NCI-H1930 (cell line): ENCODE measurements around the gene MMP2.
A peak's percentile ranks its signal among the peaks of the same experiment; 100 is the strongest.

Experiments used
- DNase-seq, 2 experiments: peaks; one replicate each; lab custom pipeline; 2025; lab: John Stamatoyannopoulos, UW

The MMP2 gene

DNA sequence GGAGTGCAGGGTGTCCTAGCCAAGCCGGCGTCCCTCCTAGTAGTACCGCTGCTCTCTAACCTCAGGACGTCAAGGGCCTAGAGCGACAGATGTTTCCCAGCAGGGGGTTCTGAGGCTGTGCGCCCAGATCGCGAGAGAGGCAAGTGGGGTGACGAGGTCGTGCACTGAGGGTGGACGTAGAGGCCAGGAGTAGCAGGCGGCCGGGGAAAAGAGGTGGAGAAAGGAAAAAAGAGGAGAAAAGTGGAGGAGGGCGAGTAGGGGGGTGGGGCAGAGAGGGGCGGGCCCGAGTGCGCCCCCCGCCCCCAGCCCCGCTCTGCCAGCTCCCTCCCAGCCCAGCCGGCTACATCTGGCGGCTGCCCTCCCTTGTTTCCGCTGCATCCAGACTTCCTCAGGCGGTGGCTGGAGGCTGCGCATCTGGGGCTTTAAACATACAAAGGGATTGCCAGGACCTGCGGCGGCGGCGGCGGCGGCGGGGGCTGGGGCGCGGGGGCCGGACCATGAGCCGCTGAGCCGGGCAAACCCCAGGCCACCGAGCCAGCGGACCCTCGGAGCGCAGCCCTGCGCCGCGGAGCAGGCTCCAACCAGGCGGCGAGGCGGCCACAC is at the start of gene MMP2:
MMP2 (plus strand) TSS at position 372 of the 603 bp plus-strand sequence. CDS start 282 bp downstream, outside the sequence.
- DNase-seq: no peak

- DNase-seq: no peak
These were observed 46.0 kb upstream of the MMP2 start for GRCh38 chr16:55433030-55433429.

DNA sequence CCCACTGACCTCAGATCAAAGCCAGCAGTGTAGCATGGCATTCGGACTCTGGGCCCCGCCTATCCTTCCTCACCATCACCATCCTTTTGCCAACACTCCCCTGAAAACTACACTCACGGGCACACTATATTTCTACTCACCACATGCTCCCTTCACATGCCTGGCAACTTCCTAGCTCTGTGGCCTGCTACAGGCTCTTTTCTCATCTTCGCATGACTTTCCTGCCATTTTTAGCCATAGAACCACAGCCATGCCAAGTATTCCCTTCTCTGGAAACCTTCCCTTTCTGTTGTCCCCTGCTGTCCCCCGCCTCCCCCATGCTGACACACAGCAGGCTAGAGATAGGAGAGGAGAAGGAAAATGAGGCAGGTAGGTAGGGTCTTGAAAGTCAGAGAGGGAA is 45.5 kb upstream of the MMP2 start:
- DNase-seq: no peak

GRCh38 chr16:55434000-55434399 is 45.0 kb upstream of the MMP2 start:
- DNase-seq: no peak

- no peak for DNase-seq
These were observed 43.6 kb upstream of the MMP2 start for GRCh38 chr16:55435387-55435786.

DNA sequence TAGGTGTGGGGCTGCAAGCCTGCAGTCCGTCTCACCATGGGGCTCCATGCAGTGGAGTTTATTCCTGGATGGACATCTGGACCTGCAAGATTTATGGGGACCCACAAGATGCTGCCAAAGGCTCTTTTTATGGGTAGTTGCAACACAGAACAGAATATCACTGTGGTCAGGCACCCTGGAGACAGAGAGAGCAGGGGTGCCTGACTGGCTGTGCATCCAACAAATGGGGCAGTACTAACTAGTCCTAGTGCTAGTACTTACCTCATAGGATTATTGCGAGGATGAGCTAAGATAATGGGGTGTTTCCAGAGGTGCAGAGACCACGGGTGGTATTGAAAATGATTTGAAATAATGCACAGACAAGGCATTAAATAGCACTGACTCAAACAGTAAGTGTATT is 42.4 kb upstream of the MMP2 start:
- DNase-seq: no peak

DNA sequence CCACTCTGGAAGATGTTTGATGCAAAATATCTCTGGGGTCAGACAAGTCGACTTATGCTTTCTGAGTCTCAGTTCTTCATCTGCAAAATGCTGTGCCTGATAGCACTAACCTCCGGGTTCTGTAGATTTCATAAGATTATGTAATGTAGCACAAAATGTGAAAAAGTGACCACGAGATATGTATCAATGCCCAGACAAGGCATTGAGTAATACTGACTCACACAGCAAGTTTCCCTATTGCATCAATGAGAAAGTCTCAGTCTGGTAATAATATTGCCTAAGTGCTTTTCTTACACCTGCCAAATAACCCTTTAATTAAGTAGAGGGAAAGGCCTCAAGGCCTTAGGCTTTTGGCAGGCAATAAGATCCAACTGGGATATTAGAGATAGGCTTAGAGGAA is 41.4 kb upstream of the MMP2 start:
- no peak for DNase-seq

DNA sequence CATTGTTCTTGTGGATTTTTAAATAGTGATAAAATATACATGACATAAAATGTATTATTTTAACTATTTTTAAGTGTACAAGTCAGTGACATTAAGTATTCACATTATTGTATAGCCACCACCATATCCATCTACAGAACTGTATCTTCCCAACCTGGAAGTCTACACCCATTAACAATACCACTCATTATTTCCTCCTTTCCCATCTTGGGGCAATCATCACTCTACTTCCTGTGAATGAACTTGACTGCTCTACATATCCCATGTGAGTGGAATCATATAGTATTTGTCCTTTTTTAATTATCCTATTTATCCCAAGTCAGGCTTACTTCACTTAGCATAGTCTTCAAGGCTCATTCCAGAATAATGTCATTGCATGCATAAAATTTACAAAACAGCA is 40.7 kb upstream of the MMP2 start:
- no peak for DNase-seq

GRCh38 chr16:55439101-55439690 is 39.8 kb upstream of the MMP2 start:
- DNase-seq: no peak

GRCh38 chr16:55443434-55444346 is 35.3 kb upstream of the MMP2 start:
- DNase-seq: no peak

DNA sequence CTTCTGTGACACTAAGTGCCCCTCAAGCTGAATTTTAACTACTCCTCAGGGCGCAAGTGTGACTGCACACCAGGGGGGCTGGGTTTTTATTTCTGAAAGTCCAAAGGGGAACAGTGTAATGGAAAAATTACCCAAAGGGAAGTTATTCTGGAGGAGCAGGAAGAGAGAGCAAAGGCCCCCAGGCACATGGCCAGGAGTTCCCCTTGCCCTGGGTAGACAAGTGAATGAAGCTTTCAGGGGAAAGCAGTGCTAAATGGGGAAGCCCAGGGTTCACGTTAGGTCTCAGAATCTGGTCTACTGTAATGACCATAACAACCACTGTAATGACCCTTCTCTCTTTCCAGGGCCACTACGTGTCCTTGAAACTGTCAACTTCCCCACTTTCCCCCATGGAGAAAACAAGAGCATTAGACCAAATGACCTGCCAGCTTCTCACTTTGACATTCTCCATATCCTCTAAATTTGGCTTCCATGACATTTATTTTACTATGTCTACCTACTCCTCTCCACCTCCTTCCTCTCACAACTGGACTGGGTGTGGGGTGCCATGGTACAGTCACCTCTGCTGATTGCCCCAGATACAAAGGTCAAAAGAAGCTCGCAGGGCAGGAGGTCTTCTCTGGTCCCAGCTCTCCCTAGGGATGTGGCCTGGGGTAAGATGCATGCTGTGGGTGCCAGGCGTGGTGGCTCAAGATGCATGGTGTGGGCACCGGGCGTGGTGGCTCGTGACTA is 34.1 kb upstream of the MMP2 start:
- DNase-seq: no peak

- no peak for DNase-seq
These were observed 31.8 kb upstream of the MMP2 start for GRCh38 chr16:55447231-55447630.

DNA sequence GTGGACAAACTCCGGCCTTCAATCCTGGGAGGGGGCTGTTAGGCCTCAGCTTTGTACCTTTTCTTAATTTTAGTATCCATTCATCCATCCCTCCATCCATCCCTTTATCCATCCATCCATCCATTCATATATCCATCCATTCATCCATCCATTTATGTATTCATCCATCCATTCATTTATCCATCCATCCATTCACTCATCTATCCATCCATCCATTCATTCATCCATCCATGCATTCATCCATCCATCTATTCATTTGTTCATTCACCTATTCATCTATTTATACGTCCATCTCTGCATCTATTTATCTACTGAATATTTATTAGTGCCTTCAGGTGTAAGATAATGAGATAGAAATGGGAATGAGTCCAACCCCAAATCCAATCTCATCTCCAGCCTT is 26.0 kb upstream of the MMP2 start:
- DNase-seq: no peak

DNA sequence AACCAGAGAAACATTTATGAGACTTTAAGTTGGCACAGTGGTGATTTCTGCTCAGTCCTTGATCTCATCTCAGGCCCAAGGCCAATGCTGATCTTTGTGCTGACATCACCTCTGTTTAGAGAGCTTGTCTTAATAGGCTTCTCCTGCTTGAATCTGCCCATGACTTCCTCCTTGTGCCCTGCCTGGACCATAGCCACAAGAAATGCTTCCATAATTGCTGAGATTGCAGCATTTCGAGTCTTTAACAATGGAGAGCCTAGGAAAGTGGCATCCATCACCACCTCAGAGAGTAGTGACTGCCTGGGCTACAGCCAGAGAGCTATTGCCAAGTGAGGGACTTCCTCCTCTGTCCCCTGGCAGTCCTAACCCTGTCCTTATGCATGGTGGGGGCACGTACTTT is 25.1 kb upstream of the MMP2 start:
- no peak for DNase-seq

- DNase-seq: no peak
These were observed 24.1 kb upstream of the MMP2 start for GRCh38 chr16:55454861-55455260.

DNA sequence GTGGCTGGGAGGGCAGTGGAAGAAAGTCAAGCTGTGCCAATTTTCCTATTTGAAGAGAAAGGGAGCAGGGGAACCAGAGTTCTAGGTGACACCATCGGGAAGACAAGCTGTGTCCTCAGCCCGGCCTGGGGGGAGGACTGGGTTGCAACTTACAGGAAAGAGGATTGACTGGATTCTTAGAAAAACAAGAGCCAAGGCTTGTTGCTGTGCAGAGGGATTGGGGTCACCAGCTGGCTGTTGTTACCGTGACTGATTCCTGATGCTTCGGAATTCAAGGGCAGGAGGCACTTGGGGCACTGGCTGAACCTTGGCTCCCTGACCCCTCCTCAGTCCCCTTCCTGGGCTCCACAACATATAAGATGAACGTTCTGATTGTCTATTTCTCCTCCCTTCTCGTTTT is 16.8 kb upstream of the MMP2 start:
- DNase-seq: no peak

GRCh38 chr16:55464375-55464774 is 14.6 kb upstream of the MMP2 start:
- no peak for DNase-seq

DNA sequence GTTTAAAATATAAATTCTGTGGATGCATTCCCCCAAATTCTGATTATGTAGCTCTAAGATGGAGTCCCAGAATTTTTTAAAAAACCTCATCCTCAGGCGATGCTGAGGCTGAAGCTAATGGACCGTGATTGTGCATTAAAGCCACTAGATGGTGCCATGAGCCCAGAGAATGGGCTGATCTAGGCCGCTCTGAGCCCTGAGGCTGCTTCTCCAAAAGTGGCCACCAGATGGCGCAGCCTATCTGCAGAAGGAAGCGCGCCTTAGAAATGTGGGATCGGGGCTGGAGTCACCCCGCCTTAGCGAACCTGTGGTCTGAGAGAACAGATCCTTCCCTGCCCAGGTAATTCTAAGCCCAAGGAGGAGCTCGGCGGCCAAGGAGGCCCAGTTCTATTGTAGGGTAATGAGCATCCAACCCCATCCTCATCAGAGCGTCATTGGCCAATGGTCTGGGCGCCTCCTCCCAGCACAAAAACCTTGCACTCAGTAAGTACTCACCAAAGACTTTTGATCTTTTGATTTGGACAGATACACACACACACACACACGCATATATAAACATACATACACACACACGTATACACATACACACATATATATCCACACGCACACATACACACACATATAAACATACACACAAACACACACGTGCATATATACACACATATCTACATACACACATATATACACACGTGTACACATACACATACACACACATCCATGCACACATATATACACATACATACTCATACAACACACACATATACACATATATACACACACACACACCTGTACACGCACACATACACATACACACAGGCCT is 13.7 kb upstream of the MMP2 start:
- peak; percentile 41 to 73 for DNase-seq

DNA sequence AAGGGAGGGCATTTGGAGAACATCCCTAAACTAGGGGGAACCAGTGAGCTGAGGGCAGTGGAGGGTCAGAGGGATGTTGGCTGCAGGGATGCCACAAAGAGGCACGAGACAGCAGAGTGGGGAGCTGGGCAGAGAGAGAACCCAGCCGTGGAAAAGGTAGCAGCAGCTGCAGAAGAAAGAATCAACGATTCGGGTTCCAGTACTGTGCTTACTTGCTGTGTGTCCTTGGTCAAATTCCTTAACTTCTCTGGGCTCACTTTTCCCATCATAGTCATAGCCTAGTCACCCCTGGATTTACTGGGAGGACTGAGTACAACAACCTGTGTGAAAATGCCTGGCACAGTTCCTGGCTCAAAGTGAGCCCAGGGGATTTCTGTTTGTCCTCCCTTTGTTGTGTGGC is 12.8 kb upstream of the MMP2 start:
- DNase-seq: no peak

DNA sequence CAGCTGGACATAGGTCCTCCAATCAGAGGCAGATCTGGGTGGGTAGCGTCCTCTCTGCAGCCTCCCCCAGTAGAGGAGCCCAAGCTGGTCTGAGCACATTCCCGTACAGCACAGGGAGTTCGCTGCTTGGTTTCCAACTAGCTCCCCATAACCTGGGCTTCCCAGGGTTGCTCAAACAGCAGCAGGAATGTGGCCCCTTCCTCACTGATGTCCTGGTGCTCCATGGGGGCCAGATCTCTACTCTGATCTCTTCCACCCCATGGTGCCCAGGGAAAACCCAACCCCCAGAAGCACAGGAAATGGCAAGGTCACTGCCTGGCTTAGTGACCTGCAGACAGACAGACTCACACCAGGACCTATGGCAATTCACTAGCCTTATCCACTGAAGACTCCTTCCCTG is 11.1 kb upstream of the MMP2 start:
- DNase-seq: no peak

DNA sequence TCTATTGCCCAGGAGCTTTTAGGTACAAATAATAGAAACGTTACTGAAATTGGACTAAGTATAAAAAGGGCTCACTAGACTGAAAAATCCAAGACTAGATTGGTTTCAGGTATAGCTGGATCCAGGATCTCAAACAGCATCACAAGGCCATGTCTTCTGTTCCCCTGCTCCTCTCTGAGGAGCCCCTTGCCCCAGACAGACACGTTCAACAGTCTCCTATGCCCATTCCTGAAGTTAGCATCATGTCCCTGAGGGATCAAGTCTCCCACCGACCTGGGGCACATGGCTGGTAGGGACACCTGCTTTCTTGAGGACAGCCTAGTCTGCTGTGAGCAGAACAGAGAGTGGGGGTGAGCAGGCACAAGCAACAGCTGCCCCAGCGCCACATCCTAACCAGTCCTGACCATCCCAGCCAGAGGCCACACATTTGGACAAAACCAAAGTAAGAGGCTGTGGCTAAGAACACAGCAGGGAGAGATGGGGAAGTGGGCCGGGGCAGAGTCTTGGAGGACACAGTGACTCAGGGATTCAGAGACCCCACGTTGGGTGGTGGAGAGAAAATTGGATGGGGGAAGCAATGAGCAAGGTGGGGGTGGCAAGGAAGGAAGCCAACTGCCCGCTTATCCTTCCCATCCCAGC is 10.5 kb upstream of the MMP2 start:
- no peak for DNase-seq
